Measurements from ENCODE around the gene SFMBT2.
A peak's percentile ranks its signal among the peaks of the same experiment; 100 is the strongest.

SFMBT2 gene

GRCh38 chr10:7428673-7429350 lies 18.0 kb upstream of the SFMBT2 start:
- no peaks in the 10 kb centered on the region for H3K36me3 ChIP-seq (ENCODE audit: insufficient read depth)

GRCh38 chr10:7426349-7426748 lies 15.5 kb upstream of the SFMBT2 start:
- Histone ChIP-seq H3K27ac (no peak overlapping the region), H3K4me1 (ENCODE audit: low read depth, poor library complexity, severe bottlenecking) (peaks cover 21% of the 10 kb centered on the region), H3K9ac (no peak overlapping the region), H3K4me2 (no peak overlapping the region), H3K36me3 (ENCODE audit: insufficient read depth) (no peaks in the 10 kb centered on the region), H3K79me2 (ENCODE audit: insufficient read depth, low read depth) (no peaks in the 10 kb centered on the region), H4K20me1 (ENCODE audit: insufficient read depth) (no peaks in the 10 kb centered on the region), H3K4me3 (IDR thresholded peaks at IDR 0.05; ENCODE audit: insufficient read depth, low read depth, low read length) (no peak overlapping the region), H2AFZ (ENCODE audit: low read depth) (no peak overlapping the region), H3K27me3 (ENCODE audit: insufficient read depth, low read depth) (no peaks in the 10 kb centered on the region)
- no peak for TF ChIP-seq CTCF (conservative IDR thresholded peaks at IDR 0.05; ENCODE audit: low read depth, low read length)

More at GRCh38 chr10:7428673-7429350, 18.0 kb upstream of the SFMBT2 start:
- Histone ChIP-seq H4K20me1 (ENCODE audit: insufficient read depth) (no peaks in the 10 kb centered on the region), H3K79me2 (ENCODE audit: insufficient read depth, low read depth) (no peaks in the 10 kb centered on the region), H3K4me1 (ENCODE audit: low read depth, poor library complexity, severe bottlenecking) (peaks cover 21% of the 10 kb centered on the region), H3K27ac (peak overlapping the region; percentile 72), H3K4me2 (peak overlapping the region; percentile 87), H3K9ac (peak overlapping the region; percentile 28; the same call in 1 of the 2 replicates), H3K4me3 (IDR thresholded peaks at IDR 0.05; ENCODE audit: insufficient read depth, low read depth, low read length) (no peak overlapping the region), H2AFZ (ENCODE audit: low read depth) (peak overlapping the region; percentile 87), H3K27me3 (ENCODE audit: insufficient read depth, low read depth) (no peaks in the 10 kb centered on the region)
- no peak for TF ChIP-seq CTCF (conservative IDR thresholded peaks at IDR 0.05; ENCODE audit: low read depth, low read length)

DNA sequence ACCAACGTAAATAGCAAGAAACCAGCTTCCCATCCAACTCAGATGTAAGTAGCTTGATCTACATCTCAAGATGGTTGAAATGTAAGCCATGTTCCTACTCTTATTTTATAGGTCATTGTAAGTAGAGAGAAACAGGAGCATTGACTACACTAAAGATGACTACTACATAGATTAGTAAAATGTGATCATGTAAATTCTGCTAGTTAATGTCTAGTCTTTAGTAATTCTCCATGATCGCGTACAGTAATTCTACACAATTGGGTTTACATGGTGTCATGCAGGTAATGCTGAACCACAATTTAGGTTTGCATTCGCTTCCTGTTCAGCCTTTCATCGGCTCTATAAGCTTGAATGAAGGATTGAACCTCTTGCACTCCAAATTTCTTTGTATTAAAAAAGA lies 14.9 kb upstream of the SFMBT2 start:
- Histone ChIP-seq H4K20me1 (ENCODE audit: insufficient read depth) (no peaks in the 10 kb centered on the region), H2AFZ (ENCODE audit: low read depth) (no peak overlapping the region), H3K36me3 (ENCODE audit: insufficient read depth) (no peaks in the 10 kb centered on the region), H3K4me1 (ENCODE audit: low read depth, poor library complexity, severe bottlenecking) (peaks cover 21% of the 10 kb centered on the region), H3K79me2 (ENCODE audit: insufficient read depth, low read depth) (no peaks in the 10 kb centered on the region), H3K4me2 (no peak overlapping the region), H3K9ac (no peak overlapping the region), H3K27ac (no peak overlapping the region), H3K4me3 (IDR thresholded peaks at IDR 0.05; ENCODE audit: insufficient read depth, low read depth, low read length) (no peak overlapping the region), H3K27me3 (ENCODE audit: insufficient read depth, low read depth) (no peaks in the 10 kb centered on the region)
- no peak for TF ChIP-seq CTCF (conservative IDR thresholded peaks at IDR 0.05; ENCODE audit: low read depth, low read length)

DNA sequence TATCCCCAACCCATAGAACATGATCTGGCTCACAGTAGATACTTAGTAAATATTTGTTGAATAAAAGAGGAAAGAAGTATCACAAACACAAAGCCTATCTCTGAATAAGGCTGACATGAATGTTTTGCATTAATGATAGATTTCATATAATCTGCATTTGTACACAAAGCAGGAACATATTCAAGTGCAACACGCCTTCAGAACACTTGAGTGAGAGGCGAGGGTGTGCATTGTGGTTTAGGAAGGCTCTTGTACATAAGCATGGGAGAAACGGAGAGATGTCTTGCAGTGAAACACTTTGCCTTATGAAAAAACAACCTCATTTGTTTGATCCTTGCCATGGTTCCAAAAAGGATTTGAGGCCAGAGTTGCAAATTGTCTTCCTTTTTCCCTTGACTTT lies 14.1 kb upstream of the SFMBT2 start:
- no peaks in the 10 kb centered on the region for H4K20me1 ChIP-seq (ENCODE audit: insufficient read depth)
- H3K4me3 ChIP-seq (IDR thresholded peaks at IDR 0.05; ENCODE audit: insufficient read depth, low read depth, low read length) = no peak overlapping the region
- no peaks in the 10 kb centered on the region for H3K27me3 ChIP-seq (ENCODE audit: insufficient read depth, low read depth)
- H3K9ac ChIP-seq = no peak overlapping the region
- peaks cover 21% of the 10 kb centered on the region for H3K4me1 ChIP-seq (ENCODE audit: low read depth, poor library complexity, severe bottlenecking)
- H3K27ac ChIP-seq = no peak overlapping the region
- TF ChIP-seq CTCF (conservative IDR thresholded peaks at IDR 0.05; ENCODE audit: low read depth, low read length) = no peak
- H3K79me2 ChIP-seq (ENCODE audit: insufficient read depth, low read depth) = no peaks in the 10 kb centered on the region
- no peak overlapping the region for H2AFZ ChIP-seq (ENCODE audit: low read depth)
- H3K4me2 ChIP-seq = no peak overlapping the region
- no peaks in the 10 kb centered on the region for H3K36me3 ChIP-seq (ENCODE audit: insufficient read depth)

Data from KMS-11 (cell line).